ENCODE measurements around the gene ZSCAN21. TPM values are rescaled to one million over a fixed set of nuclear protein-coding genes. Genes with fewer than 3 reads are reported as not detected.
A peak's percentile ranks its signal among the peaks of the same experiment; 100 is the strongest.

Gene ZSCAN21
- total and polyA plus RNA-seq, 12 donors, result 10.0 to 22.7 (median 13.6) TPM

DNA sequence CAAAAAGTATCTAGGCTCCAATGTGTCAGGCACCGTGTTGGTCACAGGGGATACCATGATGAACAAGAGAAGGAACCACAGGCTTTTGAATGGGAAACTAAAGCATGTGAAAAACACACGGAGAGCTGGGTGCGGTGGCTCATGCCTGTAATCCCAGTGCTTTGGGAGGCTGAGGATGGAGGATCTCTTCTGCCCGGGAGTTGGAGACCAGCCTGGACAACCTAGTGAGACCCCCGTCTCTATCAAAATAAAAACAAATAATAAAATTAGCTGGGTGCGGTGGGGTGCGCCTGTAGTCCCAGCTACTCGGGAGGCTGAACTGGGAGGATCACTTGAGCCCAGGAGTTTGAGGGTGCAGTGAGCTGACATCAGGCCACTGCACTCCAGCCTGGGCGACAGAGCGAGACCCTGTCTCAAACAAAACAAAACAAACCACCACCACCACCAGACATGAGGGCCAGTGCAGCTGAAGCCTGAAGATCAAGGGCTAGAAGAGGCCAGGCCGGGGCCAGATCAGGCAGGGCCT lies 38.6 kb downstream of the ZSCAN21 start:
- H3K4me3 ChIP-seq, result peak overlapping the region in 2 of 4 donors; percentile 80 to 83
- DNase-seq, result no peak
- peaks cover 0 to 28% of the 10 kb centered on the region in 2 donors for H3K36me3 ChIP-seq (replicated peaks in 1 of 2)
- peak overlapping the region in 4 of 5 donors; percentile 72 to 88 (median 82) for H3K27ac ChIP-seq
- no peaks in the 10 kb centered on the region for H3K27me3 ChIP-seq
- intact Hi-C loops (cut with DNase I), result no loop called here
- TF ChIP-seq, protein P1, sequence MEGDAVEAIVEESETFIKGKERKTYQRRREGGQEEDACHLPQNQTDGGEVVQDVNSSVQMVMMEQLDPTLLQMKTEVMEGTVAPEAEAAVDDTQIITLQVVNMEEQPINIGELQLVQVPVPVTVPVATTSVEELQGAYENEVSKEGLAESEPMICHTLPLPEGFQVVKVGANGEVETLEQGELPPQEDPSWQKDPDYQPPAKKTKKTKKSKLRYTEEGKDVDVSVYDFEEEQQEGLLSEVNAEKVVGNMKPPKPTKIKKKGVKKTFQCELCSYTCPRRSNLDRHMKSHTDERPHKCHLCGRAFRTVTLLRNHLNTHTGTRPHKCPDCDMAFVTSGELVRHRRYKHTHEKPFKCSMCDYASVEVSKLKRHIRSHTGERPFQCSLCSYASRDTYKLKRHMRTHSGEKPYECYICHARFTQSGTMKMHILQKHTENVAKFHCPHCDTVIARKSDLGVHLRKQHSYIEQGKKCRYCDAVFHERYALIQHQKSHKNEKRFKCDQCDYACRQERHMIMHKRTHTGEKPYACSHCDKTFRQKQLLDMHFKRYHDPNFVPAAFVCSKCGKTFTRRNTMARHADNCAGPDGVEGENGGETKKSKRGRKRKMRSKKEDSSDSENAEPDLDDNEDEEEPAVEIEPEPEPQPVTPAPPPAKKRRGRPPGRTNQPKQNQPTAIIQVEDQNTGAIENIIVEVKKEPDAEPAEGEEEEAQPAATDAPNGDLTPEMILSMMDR (IDR thresholded peaks at IDR 0.05), result no peak
- TF ChIP-seq POLR2A (IDR thresholded peaks at IDR 0.05), result no peak
- H3K4me1 ChIP-seq (replicated peaks in 1 of 2), result peaks cover 9 to 27% of the 10 kb centered on the region in 2 donors
- 76 to 81% (median 79%) methylated on average over 9 to 11 of the region's 11 CpGs for WGBS, 4 donors
- no peaks in the 10 kb centered on the region for H3K9me3 ChIP-seq (replicated peaks in 1 of 3)

DNA sequence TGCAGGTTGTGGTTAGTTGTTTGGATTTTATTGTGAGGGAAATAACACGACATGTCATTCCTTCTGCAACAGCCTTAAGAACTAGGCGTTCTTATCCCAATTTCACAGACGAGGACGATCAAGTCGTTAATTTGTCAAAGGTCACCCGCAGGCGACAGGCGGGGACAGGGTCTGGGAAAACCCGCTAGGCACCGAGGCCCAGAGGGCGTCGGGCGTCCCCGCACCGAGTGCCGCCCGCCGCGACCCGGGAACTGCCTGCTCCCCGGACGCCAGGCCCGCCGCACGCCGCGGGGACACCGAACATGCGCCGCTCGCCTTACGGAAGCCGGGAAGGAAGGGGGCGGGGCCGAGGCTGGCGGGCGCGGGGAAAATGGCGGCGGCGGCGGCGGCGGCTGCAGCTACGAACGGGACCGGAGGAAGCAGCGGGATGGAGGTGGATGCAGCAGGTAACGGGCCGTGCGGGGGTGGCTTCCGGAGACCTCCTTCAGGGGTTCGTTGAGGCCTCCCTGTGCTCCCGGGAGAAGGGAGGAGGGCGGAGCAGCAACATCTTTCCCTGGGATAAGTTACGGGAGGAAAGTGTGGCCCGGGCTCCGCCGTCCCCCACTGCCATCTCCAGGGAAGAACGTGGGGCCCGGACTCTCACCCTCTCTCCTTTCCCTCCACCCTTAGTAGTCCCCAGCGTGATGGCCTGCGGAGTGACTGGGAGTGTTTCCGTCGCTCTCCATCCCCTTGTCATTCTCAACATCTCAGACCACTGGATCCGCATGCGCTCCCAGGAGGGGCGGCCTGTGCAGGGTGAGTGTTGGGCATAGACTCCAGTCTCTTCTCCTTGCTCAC lies 39.3 kb downstream of the ZSCAN21 start, which contains the start of gene COPS6:
Gene COPS6, plus strand, starts transcription at position 349 of the 837 bp plus-strand sequence. Its CDS starts 22 bp downstream, at position 371.
- Histone ChIP-seq H3K4me3 (peak within 1 kb of the TSS; percentile 45 to 83 (median 70)), H3K9me3 (replicated peaks in 1 of 3) (no peaks in the 10 kb centered on the region), H3K27ac (peak within 1 kb of the TSS in 4 of 5 donors; percentile 72 to 88 (median 82)), H3K27me3 (no peaks in the 10 kb centered on the region), H3K4me1 (replicated peaks in 1 of 2) (peaks cover 9 to 27% of the 10 kb centered on the region in 2 donors), H3K36me3 (replicated peaks in 1 of 2) (peaks cover 0 to 34% of the 10 kb centered on the region in 2 donors)
- peak; percentile 77 to 89 (median 86) for DNase-seq
- 0 to 1% (median 1%) methylated on average over 24 to 68 of the region's 68 CpGs for WGBS, 4 donors
- intact Hi-C loops (cut with DNase I), result no loop called here
- TF ChIP-seq, protein P1 (IDR thresholded peaks at IDR 0.05), result no peak
- peak; percentile 48 to 69 for TF ChIP-seq POLR2A (IDR thresholded peaks at IDR 0.05)

DNA sequence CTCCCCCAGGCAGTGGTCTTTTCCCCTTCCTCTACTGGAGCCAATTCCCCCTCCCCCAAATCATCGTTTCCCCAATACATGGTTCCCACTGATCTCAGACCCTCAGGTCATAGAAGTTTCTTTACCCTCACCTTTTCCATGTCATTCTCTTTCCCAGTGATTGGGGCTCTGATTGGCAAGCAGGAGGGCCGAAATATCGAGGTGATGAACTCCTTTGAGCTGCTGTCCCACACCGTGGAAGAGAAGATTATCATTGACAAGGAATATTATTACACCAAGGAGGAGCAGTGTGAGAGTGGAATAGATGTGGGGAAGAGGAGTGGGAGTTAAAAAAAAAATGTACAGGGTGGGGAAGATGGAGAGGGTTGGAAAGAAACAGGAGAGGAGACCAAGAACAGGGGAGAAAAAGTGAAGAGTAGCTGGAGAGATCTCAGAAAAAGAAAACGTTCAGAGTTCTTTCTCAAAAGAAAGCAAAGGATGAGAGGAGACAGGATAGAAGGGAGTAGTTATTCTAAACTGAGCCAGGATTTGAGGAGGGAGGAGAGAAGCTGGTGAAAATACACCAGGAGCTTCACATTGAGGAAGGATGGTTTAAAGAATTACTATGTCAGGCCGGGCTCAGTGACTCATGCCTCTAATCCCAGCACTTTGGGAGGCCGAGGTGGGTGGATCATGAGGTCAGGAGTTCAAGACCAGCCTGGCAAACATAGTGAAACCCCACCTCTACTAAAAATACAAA lies 40.1 kb downstream of the ZSCAN21 start:
- DNase-seq, result no peak
- TF ChIP-seq, protein P1 (IDR thresholded peaks at IDR 0.05), result no peak
- no peak for TF ChIP-seq POLR2A (IDR thresholded peaks at IDR 0.05)

More for the DNA sequence above, 40.1 kb downstream of the ZSCAN21 start:
- H3K27me3 ChIP-seq, result no peaks in the 10 kb centered on the region
- intact Hi-C loops (cut with DNase I), result no loop called here
- peaks cover 0 to 42% of the 10 kb centered on the region in 2 donors for H3K36me3 ChIP-seq (replicated peaks in 1 of 2)
- H3K27ac ChIP-seq, result peak overlapping the region in 3 of 5 donors; percentile 17 to 85 (median 80)
- peak overlapping the region in 3 of 4 donors; percentile 45 to 83 (median 80) for H3K4me3 ChIP-seq
- no peaks in the 10 kb centered on the region for H3K9me3 ChIP-seq (replicated peaks in 1 of 3)
- WGBS, 4 donors, result 25 to 33% (median 27%) methylated on average over 7 of the region's 7 CpGs
- H3K4me1 ChIP-seq (replicated peaks in 1 of 2), result peaks cover 9 to 27% of the 10 kb centered on the region in 2 donors
